Coronary artery (tissue), 2 donors: ENCODE results near the gene RTEL1.
"Not testable (repeated sequence)": the region's sequence is repeated elsewhere in the genome, so short reads cannot be mapped to it uniquely, and the experiment has no call there.

Experiments used
- DNase-seq: peaks from one replicate; pipeline ENCODE4 v3.0.0-alpha.2; 2017; ENCODE audit warnings: low spot score
- H3K27ac ChIP-seq, 2 donors: fragments of 200-600 bp; sonication (generic); one replicate each; pipeline ENCODE4 v1.5.1; 2016 to 2019
- H3K4me3 ChIP-seq: fragments of 200-600 bp; sonication (generic); 2 replicates; pipeline ENCODE4 v1.5.1; 2016; ENCODE audit warnings: mild to moderate bottlenecking, moderate library complexity
- CTCF ChIP-seq: fragments of 200-600 bp; sonication (generic); IDR thresholded peaks from one replicate; pipeline ENCODE4 v1.5.1; 2019; ENCODE audit warnings: antibody characterized with exemption

Gene RTEL1

GRCh38 chr20:63664861-63665594 lies 6.9 kb downstream of the RTEL1 start:
- DNase-seq: no peak
- no peak for TF ChIP-seq CTCF
- H3K4me3 ChIP-seq: no peak overlapping the region

DNA sequence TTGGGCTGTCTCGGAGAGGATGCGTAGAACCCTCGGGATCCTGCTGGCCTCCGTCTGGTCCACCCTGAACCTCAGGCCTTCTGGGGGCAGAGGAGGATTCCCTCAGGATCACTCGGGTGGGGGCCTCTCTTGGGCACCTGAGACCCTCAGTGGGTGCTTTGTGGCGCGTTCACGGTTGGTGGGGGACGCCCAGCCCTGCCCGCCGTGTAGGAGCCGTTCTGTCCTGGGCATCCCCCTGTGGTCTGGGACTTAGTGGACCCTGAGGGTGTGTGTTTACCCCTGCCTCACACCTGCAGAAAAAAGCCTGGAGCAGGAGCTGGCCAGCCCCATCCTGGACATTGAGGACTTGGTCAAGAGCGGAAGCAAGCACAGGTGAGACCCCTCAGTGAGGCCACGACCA lies 7.6 kb downstream of the RTEL1 start:
- TF ChIP-seq CTCF: no peak
- H3K4me3 ChIP-seq: no peak overlapping the region
- DNase-seq: no peak
- no peak overlapping the region for H3K27ac ChIP-seq

More at GRCh38 chr20:63664861-63665594, 6.9 kb downstream of the RTEL1 start:
- H3K27ac ChIP-seq: no peak overlapping the region

DNA sequence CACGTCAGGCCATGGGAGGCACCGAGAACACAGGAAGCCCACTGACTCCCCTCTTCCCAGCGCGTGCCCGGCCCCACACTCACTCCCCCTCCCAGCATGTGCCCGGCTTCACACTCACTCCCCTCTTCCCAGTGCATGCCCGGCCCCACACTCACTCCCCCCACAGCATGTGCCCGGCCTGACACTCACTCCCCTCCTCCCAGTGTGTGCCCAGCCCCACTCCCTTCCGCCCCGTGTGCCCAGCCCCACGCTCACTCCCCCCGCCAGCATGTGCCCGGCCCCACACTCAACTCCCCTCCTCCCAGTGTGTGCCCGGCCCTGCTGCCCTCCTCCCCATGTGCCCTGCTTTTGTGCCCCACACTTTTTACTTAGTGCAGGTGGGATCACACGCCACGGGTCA lies 9.7 kb downstream of the RTEL1 start:
- TF ChIP-seq CTCF: no peak
- no peak for DNase-seq
- H3K4me3 ChIP-seq: no peak overlapping the region
- no peak overlapping the region for H3K27ac ChIP-seq

- no peak for TF ChIP-seq CTCF
- no peak overlapping the region for H3K4me3 ChIP-seq
- no peak for DNase-seq
- no peak overlapping the region for H3K27ac ChIP-seq
Observed at GRCh38 chr20:63668351-63668750, 10.2 kb downstream of the RTEL1 start.

DNA sequence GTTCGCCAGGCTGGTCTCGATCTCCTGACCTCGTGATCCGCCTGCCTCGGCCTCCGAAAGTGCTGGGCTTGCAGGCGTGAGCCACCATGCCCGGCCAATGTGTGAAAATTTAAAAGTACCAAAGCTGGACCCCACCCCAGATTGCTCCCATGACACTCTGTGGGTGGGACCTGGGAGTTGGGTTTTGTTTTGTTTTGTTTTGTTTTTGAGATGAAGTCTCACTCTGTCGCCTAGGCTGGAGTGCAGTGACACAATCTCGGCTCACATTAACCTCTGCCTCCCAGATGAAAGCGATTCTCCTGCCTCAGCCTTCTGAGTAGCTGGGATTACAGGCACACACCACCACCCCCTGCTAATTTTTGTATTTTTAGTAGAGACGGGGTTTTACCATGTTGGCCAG lies 13.6 kb downstream of the RTEL1 start:
- not testable (repeated sequence) for DNase-seq, H3K4me3 ChIP-seq, H3K27ac ChIP-seq

GRCh38 chr20:63672666-63673065 lies 14.6 kb downstream of the RTEL1 start:
- DNase-seq: no peak
- H3K4me3 ChIP-seq: no peak overlapping the region
- H3K27ac ChIP-seq: no peak overlapping the region
- no peak for TF ChIP-seq CTCF

DNA sequence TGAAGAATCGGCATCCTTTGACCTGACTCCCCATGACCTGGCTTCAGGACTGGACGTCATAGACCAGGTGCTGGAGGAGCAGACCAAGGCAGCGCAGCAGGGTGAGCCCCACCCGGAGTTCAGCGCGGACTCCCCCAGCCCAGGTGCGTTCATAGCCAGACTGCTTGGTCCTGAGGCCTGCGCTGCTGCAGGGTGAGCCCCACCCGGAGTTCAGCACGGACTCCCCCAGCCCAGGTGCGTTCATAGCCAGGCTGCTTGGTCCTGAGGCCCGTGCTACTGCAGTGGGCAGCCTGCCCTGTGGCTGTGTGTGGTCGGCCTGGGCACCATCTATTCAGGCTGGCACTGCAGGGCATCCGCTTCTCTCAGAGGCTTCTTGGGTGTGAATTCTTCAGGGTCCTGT lies 15.8 kb downstream of the RTEL1 start:
- no peak overlapping the region for H3K27ac ChIP-seq
- no peak for DNase-seq
- TF ChIP-seq CTCF: no peak

More for the DNA sequence above, 15.8 kb downstream of the RTEL1 start:
- no peak overlapping the region for H3K4me3 ChIP-seq
